GM21619 (cell line): ENCODE results near the gene WDR6.

Experiments used
- ATAC-seq: cut with Tn5 transposase; IDR thresholded peaks from one replicate; pipeline ENCODE4 v1.9.1; 2021; ENCODE audit not compliant: unreplicated experiment

WDR6 gene

GRCh38 chr3:49007068-49007770 is at the start of gene WDR6:
WDR6 (plus strand) TSS chr3:49007391; CDS start chr3:49007432, 41 bp downstream.
- peak; percentile 76 for ATAC-seq

- no peak for ATAC-seq
Measured at GRCh38 chr3:48960841-48961413, 46.3 kb upstream of the WDR6 start.

GRCh38 chr3:48962340-48962739 is 44.9 kb upstream of the WDR6 start:
- ATAC-seq = no peak

GRCh38 chr3:48962939-48963338 is 44.3 kb upstream of the WDR6 start:
- ATAC-seq = no peak

GRCh38 chr3:48963591-48963990 is 43.6 kb upstream of the WDR6 start:
- no peak for ATAC-seq

GRCh38 chr3:48966367-48966766 is 40.8 kb upstream of the WDR6 start:
- ATAC-seq = no peak

GRCh38 chr3:48966876-48967361 is 40.3 kb upstream of the WDR6 start:
- ATAC-seq = no peak

GRCh38 chr3:48970586-48970985 is 36.6 kb upstream of the WDR6 start:
- no peak for ATAC-seq

- ATAC-seq = no peak
Measured at GRCh38 chr3:48974076-48974864, 32.9 kb upstream of the WDR6 start.

- no peak for ATAC-seq
Measured at GRCh38 chr3:48979451-48979850, 27.7 kb upstream of the WDR6 start.

- no peak for ATAC-seq
Measured at GRCh38 chr3:48980295-48980694, 26.9 kb upstream of the WDR6 start.

GRCh38 chr3:48982016-48982415 is 25.2 kb upstream of the WDR6 start:
- no peak for ATAC-seq

- ATAC-seq = no peak
Measured at GRCh38 chr3:48982686-48983085, 24.5 kb upstream of the WDR6 start.

GRCh38 chr3:48983096-48983495 is 24.1 kb upstream of the WDR6 start:
- ATAC-seq = no peak

GRCh38 chr3:48984663-48985062 is 22.5 kb upstream of the WDR6 start:
- ATAC-seq = no peak

- no peak for ATAC-seq
Measured at GRCh38 chr3:48985831-48986376, 21.3 kb upstream of the WDR6 start.

- no peak for ATAC-seq
Measured at GRCh38 chr3:48989126-48989795, 17.9 kb upstream of the WDR6 start.

GRCh38 chr3:48989796-48990635 is 17.2 kb upstream of the WDR6 start, which contains the start of gene P4HTM:
P4HTM (plus strand) TSS chr3:48990241; CDS start chr3:48990257, 16 bp downstream.
- peak; percentile 53 for ATAC-seq

- ATAC-seq = peak; percentile 14
Measured at GRCh38 chr3:48990636-48991469, 16.3 kb upstream of the WDR6 start.
